ENCODE measurements around the gene STX7. TPM values are rescaled to one million over a fixed set of nuclear protein-coding genes. Genes with fewer than 3 reads are reported as not detected.

STX7 gene
- total RNA-seq, 1 experiment from 2014 or later, result 27.8 TPM

DNA sequence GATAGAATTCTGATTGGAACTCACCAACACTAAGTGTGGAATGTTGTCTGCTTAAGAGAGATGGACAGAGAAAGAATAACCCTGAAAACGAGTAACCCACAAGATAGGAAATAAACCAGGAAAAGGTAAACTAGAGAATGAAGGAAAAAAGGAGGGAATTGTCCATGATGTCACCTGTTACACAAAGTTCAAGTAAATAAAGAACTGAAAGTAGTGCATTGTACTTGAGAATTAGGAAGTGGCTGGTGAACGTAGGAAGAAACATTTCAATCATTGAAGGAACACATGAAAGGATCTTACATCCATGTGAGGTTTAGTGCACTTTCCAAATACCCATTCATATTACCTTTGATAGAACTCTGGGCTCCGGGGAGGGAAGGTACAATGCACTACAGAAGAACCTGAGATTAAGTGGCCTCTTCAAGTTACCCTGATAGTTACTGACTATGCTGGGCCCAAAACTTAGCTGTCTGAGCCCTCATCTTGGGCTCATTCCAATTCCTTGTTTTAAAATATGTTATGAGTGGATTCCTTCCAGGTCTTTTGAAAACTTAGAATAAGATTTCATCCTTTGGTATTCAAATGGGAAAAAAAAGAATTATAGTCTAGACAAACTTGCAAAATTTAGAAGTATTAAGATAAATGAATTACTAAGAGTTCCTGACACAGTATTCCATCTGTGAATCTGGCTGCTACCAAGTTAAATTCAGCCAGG lies 1.1 kb upstream of the STX7 start (continued):
- TF ChIP-seq POLR2A (IDR thresholded peaks at IDR 0.05; ENCODE audit: borderline replicate concordance, extremely low read depth, insufficient read depth, insufficient read length) (no peak), ELF1 (IDR thresholded peaks at IDR 0.05; ENCODE audit: borderline replicate concordance, low read depth) (no peak), TCF7L2 (IDR thresholded peaks at IDR 0.05; ENCODE audit: borderline replicate concordance, extremely low read depth, insufficient read depth, insufficient read length) (no peak)

- POLR2A ChIA-PET, result interaction anchor here (0.8 to 1.5 kb wide), 4 partner anchors 11 to 302 kb away, joined by 3 to 5 read pairs (median 3); partner anchors contain the start of gene RPS12
- ATAC-seq (no peak), DNase-seq (ENCODE audit: low read depth, low spot score) (no peak)
- H3K27me3 ChIP-seq (ENCODE audit: insufficient read depth, low read length), result no peaks in the 10 kb centered on the region
- no peaks in the 10 kb centered on the region for H3K9me3 ChIP-seq (ENCODE audit: control insufficient read depth in 1 of 2, insufficient read depth in 1 of 2, low read depth in 1 of 2, low read length in 2 of 2)
- CTCF ChIA-PET, result interaction anchor here (0.9 to 1.7 kb wide), 7 partner anchors 18 to 587 kb away, joined by 3 to 7 read pairs (median 5); no protein-coding TSS in a partner anchor
- peak overlapping the region; percentile 86 for H3K4me2 ChIP-seq (ENCODE audit: low read length)
- TF ChIP-seq JUND (IDR thresholded peaks at IDR 0.05), result no peak
- peak overlapping the region; percentile 46 to 79 for H3K4me3 ChIP-seq (replicated peaks in 1 of 2; ENCODE audit: low read depth in 1 of 2, low read length in 2 of 2)
- no peaks in the 10 kb centered on the region for H4K20me1 ChIP-seq (ENCODE audit: insufficient read depth)
- peaks cover 6 to 18% of the 10 kb centered on the region in 2 experiments for H3K4me1 ChIP-seq (ENCODE audit: control insufficient read depth in 1 of 2, insufficient read depth in 2 of 2, low read length in 2 of 2)
- no peaks in the 10 kb centered on the region for H3K9me2 ChIP-seq (ENCODE audit: insufficient read depth)
- H3K79me2 ChIP-seq (ENCODE audit: insufficient read depth, low read length), result peaks cover 46% of the 10 kb centered on the region
- peak overlapping the region; percentile 58 for H2AFZ ChIP-seq (ENCODE audit: low read depth, low read length, poor library complexity, severe bottlenecking)
- peak overlapping the region; percentile 72 for H3K9ac ChIP-seq (ENCODE audit: low read length)
- intact Hi-C loops (cut with micrococcal nuclease), result no loop called here
- H3K27ac ChIP-seq (ENCODE audit: low read depth, low read length), result peak overlapping the region; percentile 50; the same call in 1 of the 2 replicates
- H3K36me3 ChIP-seq (ENCODE audit: control insufficient read depth in 1 of 2, insufficient read depth in 2 of 2, low read length in 2 of 2), result no peaks in the 10 kb centered on the region
- BruUV-seq (replicated peaks), result no TSS peak
- RAD21 ChIA-PET (ENCODE audit: low non-redundant PET in 1 of 2, low total read pairs in 2 of 2, uncharacterized antibody in 2 of 2, unreplicated experiment in 2 of 2), result interaction anchor here in 1 of 2 experiments (0.6 kb wide), 1 partner anchor 216 kb away, joined by 3 read pairs; no protein-coding TSS in a partner anchor
These were observed 626 bp downstream of the STX7 start for GRCh38 chr6:132512342-132512637.

- BruUV-seq (replicated peaks), result no TSS peak
- no peak overlapping the region for H2AFZ ChIP-seq (ENCODE audit: low read depth, low read length, poor library complexity, severe bottlenecking)
- no peak overlapping the region for H3K27ac ChIP-seq (ENCODE audit: low read depth, low read length)
- peak overlapping the region; percentile 86 for H3K4me2 ChIP-seq (ENCODE audit: low read length)
- H4K20me1 ChIP-seq (ENCODE audit: insufficient read depth), result no peaks in the 10 kb centered on the region
- peak overlapping the region; percentile 46 to 79; a peak in 3 of 4 replicates for H3K4me3 ChIP-seq (replicated peaks in 1 of 2; ENCODE audit: low read depth in 1 of 2, low read length in 2 of 2)
- H3K9me3 ChIP-seq (ENCODE audit: control insufficient read depth in 1 of 2, insufficient read depth in 1 of 2, low read depth in 1 of 2, low read length in 2 of 2), result no peaks in the 10 kb centered on the region
- POLR2A ChIA-PET, result no interaction called here
- H3K9me2 ChIP-seq (ENCODE audit: insufficient read depth), result no peaks in the 10 kb centered on the region
- no peaks in the 10 kb centered on the region for H3K27me3 ChIP-seq (ENCODE audit: insufficient read depth, low read length)
- H3K4me1 ChIP-seq (ENCODE audit: control insufficient read depth in 1 of 2, insufficient read depth in 2 of 2, low read length in 2 of 2), result peaks cover 6 to 18% of the 10 kb centered on the region in 2 experiments
- intact Hi-C loops (cut with micrococcal nuclease), result no loop called here
- ATAC-seq (no peak), DNase-seq (ENCODE audit: low read depth, low spot score) (no peak)
- CTCF ChIA-PET, result interaction anchor here (1.1 to 1.7 kb wide), 3 partner anchors 19 to 310 kb away, joined by 3 to 7 read pairs (median 4); no protein-coding TSS in a partner anchor
- H3K9ac ChIP-seq (ENCODE audit: low read length), result peak overlapping the region; percentile 72; the same call in 1 of the 2 replicates
- RAD21 ChIA-PET (ENCODE audit: low non-redundant PET in 1 of 2, low total read pairs in 2 of 2, uncharacterized antibody in 2 of 2, unreplicated experiment in 2 of 2), result interaction anchor here in 1 of 2 experiments (0.6 kb wide), 1 partner anchor 216 kb away, joined by 3 read pairs; no protein-coding TSS in a partner anchor
- peaks cover 50% of the 10 kb centered on the region for H3K79me2 ChIP-seq (ENCODE audit: insufficient read depth, low read length)
- no peaks in the 10 kb centered on the region for H3K36me3 ChIP-seq (ENCODE audit: control insufficient read depth in 1 of 2, insufficient read depth in 2 of 2, low read length in 2 of 2)
- no peak for TF ChIP-seq SRF (IDR thresholded peaks at IDR 0.05; ENCODE audit: low read depth)
- TF ChIP-seq YY1 (IDR thresholded peaks at IDR 0.05; ENCODE audit: extremely low read depth, insufficient replicate concordance, low read depth, low read length), result no peak
- no peak for TF ChIP-seq REST (IDR thresholded peaks at IDR 0.05; ENCODE audit: low read depth)
- no peak for TF ChIP-seq ELF1 (IDR thresholded peaks at IDR 0.05; ENCODE audit: borderline replicate concordance, low read depth)
- TF ChIP-seq, protein P1, sequence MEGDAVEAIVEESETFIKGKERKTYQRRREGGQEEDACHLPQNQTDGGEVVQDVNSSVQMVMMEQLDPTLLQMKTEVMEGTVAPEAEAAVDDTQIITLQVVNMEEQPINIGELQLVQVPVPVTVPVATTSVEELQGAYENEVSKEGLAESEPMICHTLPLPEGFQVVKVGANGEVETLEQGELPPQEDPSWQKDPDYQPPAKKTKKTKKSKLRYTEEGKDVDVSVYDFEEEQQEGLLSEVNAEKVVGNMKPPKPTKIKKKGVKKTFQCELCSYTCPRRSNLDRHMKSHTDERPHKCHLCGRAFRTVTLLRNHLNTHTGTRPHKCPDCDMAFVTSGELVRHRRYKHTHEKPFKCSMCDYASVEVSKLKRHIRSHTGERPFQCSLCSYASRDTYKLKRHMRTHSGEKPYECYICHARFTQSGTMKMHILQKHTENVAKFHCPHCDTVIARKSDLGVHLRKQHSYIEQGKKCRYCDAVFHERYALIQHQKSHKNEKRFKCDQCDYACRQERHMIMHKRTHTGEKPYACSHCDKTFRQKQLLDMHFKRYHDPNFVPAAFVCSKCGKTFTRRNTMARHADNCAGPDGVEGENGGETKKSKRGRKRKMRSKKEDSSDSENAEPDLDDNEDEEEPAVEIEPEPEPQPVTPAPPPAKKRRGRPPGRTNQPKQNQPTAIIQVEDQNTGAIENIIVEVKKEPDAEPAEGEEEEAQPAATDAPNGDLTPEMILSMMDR (IDR thresholded peaks at IDR 0.05 in 2 of 3, conservative IDR thresholded peaks at IDR 0.05 in 1 of 3; ENCODE audit: borderline replicate concordance in 1 of 3, insufficient read depth in 1 of 3, low read depth in 2 of 3, low read length in 2 of 3), result no peak
- no peak for TF ChIP-seq EZH2phosphoT487 (IDR thresholded peaks at IDR 0.05; ENCODE audit: borderline replicate concordance)
- no peak for TF ChIP-seq RAD21 (IDR thresholded peaks at IDR 0.05; ENCODE audit: low read depth)
- TF ChIP-seq SP1 (IDR thresholded peaks at IDR 0.05; ENCODE audit: low read depth), result no peak
These were observed 1.1 kb downstream of the STX7 start for GRCh38 chr6:132511831-132512220.
